ENCODE results near the gene RAD51B.

RAD51B gene

DNA sequence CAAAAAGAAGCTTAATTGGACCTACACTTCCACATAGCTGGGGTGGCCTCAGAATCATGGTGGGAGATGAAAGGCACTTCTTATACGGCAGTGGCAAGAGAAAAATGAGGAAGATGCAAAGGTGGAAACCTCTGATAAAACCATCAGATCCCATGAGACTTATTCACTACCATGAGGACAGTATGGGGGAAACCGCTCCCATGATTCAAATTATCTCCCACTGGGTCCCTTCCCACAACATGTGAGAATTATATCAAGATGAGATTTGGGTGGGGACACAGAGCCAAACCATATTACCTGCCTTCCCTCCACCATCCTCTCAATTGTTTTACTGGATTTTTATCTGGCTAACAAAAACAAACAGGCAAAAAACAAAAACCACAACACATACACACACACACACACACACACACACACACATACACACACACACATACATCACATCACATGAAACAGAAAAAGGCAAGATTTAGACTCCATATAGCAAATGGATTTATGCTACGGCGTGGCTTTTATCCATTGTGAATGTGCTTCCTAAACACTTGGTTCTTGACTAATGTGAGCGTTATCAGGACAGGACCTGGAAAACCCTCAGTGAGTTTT is 906.6 kb downstream of the RAD51B start:
- DNase-seq, result no peak

DNA sequence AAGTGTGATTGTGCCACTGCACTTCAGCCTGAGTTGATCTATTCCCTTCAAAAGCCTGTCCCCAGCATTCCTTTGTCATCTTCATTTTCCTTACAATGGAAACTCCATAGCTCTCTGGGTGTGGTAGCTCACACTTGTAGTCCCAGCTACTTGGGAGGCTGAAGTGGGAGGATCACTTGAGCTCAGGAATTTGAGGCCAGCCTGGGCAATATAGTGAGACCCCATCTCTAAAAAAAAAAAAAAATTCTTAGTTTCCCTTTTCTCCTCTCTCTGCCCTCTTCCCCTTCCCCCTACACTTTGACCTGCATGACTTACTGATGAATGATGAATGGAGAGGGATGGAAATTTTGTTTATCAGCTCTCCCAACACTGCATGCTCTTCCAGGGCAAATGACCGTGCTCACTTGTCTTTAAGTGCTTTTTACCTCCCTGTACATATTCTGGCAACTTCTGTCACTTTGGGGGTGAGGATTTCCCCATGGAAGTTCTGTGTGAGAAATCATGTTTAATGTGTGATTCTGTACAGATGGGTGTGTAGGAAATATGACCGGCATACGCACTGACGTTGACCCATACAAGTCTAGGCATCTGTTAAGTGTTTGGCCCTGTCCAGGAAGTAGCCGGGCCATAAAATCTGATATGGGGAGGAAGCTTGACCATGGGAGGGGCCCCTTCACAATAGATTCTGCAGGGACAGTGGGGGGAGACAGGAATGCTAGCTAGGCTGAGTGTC is 907.9 kb downstream of the RAD51B start:
- DNase-seq, result no peak

DNA sequence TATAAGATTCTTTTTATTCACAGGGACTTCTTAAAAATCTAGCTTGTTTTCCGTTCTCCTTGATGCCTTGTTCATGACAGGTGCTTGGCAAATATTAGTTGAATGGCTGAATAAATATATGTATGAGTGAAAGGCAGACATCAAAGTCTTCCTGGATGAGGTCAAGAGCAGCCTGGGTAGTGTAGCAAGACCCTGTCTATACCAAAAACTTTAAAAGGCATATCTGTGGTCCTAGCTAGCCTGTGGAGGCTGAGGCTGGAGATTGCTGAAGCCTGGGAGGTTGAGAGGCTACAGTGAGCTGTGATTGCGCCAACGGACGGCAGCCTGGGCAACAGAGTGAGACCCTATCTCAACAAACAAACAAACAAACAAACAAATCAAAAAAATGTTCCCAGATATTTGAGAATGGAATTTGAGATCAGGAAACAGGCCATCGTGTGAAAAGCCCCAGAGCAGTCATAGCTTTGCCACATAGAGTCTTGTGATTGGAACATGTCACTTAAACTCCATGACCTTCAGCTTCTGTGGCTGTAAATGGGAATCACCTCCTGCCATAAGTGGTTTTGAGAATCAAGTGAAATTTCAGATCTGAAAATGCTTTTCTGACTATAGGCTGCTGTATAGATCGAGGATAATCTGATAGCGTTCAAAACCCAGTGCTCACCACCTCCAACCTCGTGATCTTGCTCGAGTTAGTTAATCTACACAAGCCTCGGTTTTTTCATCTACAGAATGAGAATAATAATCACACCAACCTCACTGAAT is 908.9 kb downstream of the RAD51B start:
- no peak for DNase-seq

DNA sequence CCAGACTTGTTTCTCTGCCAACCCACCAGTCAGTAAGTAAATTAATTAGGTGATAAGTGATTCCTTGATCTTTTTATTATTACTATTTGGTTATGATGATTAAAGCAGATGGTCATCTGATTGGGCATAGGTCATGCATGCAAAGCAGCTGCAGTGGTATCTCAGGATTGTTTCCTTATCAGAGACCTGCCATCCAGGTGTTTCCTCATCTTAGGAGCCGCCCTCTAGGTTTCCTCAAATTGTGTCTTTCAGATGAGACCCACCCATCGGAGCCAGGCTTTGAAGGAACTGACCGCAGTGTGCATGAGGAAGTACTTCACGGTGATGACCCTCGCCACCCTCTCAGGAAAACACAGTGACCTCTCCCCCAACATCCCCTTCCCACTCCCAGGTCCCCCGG is 910.0 kb downstream of the RAD51B start:
- DNase-seq, result no peak

DNA sequence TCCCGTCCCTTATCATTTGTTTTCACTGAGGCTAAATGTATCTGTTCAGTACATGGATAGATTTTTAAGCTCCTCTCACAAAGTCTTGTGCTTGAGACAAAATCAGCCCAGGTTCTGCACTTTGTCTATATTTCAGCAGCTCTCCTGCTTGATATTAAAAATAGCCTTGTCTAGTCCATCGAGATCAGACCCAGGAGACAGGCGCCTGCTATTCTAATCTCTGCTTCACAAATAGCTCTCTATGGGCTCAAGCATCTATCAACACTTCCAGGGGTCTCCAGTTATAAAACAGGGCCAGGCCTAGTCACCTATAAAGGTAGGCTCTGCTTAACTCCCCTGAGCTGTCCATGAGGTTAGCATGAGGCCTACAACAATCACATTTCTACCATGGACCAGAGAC is 910.8 kb downstream of the RAD51B start:
- DNase-seq, result no peak

DNA sequence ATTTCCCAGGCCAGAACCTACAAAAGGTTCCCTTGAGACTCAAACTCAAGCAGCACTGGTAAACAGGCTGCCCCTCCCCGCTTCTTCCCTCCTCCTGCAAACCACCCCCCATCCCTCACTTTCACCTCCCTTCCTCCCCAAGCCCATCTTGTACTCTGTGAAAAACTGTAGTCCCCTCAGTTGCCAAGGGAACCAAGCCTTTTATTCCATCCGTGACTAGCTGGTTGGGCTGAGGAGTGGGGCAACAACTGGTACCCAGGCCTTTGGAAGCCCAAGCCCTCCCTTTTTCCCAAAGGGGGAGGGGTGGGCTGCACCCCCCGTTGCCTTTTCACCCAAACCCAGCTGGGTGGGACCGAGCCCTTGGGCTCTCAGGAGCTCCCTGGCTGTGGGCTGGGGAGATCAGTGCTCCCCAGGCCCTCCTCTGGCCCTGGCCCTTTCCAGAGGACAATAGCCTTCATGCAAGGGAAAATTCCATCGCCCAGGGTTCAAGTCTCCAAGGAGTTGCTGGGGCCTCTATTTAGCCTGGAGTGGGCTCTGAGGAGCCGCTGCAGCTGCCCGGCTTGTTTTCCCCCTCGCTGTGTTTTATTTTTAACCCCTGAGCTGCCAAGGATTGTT is 911.3 kb downstream of the RAD51B start:
- DNase-seq, result no peak

DNA sequence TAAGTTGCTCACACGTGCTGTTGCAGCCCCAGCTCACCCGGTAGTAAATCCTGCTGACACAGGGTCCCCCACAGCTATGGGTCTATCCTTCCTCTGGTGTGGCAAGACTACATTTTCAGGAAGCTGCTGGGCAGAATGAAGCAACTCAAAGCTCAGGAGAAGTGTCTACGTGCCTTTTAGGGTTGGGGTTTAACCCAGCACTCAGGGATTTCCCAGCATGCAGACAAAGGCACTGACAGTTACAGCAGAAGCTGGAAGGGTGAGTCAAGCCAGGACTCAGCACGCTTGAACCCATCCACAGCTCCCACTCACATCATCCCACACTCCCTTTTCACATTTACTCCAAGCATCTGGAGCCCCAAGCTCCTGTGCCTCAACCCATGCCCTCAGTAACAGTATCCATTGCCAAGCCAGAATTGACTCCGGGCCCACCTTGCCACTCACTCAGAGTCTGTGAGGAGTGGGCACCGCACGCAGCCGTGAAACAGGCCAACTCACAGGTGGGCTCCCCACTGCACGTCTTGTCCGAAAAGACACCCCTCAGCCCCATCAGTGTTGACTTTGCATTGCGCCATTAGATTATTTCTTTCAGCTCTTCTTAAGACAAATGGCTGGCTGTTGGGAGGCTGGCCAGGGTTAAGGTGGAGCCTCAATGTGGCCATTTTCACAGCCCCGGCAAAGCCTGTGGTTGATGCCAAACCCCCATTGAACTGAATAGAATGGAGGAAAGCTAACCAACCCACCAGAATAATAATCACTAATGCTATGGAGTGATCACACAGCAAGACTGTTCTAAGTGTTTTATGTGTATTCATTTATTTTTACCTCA is 913.7 kb downstream of the RAD51B start:
- no peak for DNase-seq

DNA sequence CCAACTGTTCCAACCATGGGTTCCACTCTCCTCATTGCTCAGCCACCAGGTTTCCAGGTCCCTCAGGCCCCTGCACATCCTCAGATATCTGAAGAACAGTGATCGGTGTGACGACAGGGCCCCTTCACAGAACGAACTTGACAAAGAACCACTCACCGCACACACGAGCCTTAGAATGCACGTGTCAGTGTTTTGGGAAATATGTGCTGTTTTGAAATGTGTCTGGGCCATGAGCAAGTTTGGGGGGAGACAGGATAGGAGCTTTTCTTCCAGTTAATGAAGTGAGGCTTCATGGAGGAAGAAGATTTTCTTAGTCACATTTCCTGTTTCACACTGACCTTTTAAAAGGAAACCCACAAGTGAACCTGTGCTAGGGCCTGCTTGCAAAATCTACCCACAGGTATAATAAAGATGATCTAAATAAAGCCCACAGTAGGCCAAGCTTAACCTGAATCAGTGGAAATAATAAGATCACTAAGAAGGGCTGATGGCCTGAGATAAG is 914.7 kb downstream of the RAD51B start:
- DNase-seq, result no peak

DNA sequence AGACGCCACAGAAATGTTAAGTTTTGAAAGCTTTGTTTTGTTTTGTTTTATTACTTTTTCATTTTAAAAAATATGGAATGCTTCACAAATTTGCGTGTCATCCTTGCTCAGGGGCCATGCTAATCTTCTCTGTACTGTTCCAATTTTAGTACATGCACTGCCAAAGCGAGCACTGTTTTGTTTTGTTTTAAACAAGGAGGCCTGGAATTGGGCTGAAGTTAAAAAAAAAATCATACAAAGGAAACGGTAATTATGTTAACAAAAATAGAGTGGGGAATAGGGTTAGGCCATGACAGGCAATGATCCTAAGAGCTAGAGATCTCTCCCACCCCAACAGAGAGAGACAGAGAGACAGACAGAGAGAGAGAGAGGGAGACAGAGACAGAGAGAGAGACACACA is 916.3 kb downstream of the RAD51B start:
- DNase-seq, result no peak

DNA sequence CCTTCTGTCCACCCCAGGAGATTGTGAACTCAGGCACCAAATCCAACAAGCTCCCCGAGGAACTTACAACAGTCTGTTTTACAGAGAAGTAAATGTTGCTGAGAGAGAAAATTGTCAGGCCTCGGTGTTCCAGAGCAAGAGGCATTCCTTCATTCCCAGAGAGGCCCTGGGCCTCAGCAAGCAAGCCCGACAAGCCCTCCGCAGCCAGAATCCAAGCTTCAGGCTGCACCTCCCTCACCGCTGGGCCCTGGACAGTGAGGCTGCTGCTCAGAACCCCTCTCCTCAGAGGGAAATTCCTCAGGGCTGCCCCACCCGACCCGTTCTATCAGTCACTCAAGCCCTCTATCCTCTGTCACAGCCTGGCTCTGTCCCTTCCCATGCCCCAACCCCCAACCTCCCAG is 916.9 kb downstream of the RAD51B start:
- no peak for DNase-seq

DNA sequence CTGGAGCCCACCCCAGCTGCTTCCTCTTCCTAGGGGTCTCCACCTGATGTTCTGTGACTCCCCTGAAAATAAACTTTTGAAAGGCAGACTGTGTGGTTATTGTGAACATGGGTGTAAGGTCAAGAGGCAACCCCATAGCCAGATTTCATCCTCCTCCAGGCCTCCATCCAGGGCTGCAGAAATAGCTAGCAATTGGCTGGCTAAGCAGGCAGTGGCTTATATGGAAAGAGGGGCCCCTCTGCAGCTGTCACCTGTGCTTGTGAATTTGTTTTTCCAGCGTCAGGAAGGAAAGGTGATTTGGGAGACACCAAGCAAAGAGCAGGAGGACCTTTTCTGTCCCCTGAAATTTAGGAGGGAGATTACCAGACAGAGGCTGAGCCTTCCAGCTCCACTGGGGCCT is 917.5 kb downstream of the RAD51B start:
- DNase-seq, result no peak

DNA sequence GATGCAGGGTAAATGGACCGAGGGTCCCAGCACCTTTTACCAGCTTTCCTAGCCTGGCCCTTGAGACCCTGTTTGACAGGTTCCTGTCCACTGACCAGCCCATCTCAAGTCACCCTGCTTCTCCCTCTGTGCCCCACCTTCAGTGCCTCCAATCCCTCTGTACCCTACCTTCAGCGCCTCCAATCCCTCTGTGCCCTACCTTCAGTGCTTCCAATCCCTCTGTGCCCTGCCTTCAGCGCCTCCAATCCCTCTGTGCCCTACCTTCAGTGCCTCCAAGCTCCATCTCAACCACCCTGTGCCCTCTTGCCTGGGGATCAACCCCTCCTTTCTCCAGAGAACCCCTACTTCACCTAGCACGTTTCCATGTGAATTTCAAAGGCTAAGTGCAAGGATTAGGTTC is 919.0 kb downstream of the RAD51B start:
- DNase-seq, result no peak

DNA sequence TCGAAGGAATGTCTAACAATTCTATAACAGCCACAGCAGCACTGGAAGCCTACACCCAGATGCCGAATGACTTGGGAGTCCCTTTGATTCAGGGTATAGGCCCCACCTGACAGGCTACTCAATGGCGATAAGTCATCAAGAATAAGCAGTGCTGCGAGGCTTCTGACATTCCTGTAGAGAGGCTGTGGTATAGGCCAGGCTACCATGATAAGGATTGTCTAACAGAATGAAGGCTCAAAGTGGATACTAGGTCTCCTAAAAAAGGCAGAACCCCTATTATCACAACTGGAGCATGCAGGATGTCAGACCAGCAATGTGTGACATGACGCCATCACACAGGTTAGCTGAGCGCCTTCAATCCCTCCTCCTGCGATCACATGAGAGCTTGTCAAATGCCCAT is 920.1 kb downstream of the RAD51B start:
- DNase-seq, result no peak

DNA sequence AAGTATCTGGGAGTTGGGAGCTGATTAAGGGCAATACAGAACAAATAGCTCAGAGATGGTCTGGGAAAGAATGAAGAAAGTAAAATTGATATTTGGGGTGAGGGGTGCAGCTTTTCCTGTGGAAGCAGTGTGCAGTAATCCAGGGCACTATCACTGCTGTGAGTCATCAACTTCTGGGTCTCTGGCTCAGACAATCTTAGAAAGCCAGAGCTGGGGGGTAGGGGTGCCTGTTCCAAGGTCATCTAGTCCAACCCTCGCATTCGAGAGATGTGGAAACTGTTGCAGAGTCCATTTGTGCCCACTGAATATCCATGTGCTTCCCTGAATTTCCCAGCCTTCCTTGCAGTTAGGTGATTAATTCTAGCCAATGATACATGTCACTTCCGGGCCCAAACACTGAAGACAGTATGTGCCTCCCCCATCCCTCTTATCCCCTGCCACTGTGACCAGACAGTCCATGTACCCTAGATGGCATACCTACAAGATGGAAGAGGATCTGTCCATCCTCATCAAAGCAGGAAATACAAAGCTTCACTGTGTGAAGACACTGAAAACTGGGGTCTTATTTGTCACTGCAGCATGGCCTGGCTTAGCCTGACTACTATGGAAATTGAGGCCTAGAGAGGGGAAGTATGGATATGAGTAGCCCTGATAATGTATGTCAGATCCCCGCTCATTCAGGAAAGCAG is 921.4 kb downstream of the RAD51B start:
- DNase-seq, result no peak

DNA sequence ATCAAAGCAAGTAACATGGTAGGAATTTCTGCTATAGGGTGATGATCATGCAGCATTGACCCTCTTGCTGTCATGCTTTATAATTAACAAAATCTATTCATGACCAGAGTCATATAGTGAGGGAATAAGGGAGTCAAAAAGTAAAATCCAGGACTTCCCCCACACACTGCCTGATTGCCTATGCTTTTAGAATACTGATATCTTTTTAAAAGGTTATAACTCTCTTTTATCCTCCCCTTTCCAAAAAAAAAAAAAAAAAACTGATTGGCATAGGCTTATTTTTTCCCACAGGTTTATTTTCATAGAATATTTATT is 921.9 kb downstream of the RAD51B start:
- DNase-seq, result no peak

DNA sequence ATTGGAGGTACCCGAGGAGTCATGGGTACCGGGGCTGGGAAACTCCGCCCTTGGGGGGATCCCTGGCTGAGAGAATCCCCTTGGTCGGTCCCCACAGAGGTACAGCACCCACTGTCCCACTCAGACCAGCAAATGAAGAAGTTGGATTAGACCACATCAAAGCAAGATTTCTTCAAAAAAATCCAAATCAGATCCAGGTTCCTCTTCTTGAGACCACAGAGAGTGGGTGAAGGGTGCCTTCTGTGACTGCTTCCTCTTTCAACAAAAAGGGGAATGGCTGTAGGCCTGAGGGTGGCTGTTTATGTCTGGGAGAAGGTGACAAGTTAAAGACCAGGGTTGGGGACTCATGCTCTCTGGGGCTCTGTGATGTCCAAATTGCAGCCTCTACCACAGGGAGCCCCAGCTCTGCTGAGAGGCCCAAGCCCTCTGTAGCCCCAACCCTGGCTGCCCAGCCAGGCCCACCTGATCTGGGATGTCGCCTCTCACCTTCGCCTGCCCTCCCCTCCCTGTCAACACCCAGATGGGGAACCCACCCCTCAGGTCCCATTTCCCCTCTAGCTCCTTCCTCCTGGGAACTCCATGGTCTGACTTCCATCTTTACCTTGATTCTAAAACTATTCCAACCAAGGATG is 922.4 kb downstream of the RAD51B start:
- DNase-seq, result no peak

DNA sequence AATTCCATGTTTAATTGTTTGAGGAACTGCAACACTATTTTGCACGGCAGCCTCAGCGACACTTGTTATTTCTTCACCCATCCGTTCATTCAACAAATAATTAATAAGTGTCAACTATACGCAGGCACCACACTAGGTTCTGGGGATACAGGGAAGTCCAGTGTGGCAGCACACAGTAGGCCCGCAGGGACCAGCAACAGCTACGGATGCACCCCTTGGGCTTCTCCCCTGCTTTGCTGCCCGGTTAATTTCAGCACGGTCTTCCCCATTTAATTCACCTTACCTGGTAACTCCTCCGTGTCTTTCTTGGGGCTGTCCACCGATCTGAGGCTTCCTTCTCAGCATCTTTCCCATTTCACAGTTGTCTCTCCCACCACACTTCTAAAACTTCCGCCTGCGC is 925.0 kb downstream of the RAD51B start:
- no peak for DNase-seq

DNA sequence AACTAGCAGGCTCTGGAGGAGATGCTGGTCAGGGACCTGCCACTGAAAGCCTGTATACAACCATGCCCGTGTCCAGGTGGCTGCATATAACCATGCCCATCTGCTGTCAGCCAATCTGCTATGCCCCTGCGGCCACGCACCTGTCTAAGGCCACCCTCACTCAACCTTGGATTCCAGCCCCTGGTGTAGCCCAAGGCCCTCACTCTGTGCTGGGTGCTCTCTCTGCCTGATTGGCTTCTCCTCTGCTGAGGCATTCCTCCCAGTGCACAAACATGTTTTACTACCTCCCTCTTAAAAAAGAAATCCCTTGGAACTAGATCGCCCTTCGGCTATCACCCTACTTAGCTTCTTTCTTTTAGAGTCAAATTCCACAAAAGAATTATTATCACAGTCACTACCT is 927.8 kb downstream of the RAD51B start:
- no peak for DNase-seq

DNA sequence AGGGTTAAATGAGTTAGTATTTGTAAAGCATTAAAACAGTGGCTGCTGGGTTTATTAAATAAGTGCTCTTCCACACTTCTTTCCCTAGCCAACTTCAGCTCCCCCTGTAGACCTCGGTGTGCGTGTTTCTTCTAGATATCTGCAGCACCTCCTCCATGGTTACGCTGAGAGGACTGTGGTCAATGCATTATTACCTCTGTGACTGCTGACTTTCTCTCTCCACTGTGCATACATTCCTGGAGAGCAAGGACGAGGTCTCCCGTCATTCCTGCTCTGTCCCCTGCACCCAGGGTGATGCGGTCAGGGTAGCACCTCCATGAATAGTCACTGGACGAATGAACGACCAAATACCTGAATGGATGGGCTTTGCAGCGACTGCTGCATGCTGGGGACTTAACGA is 928.7 kb downstream of the RAD51B start:
- DNase-seq, result no peak

DNA sequence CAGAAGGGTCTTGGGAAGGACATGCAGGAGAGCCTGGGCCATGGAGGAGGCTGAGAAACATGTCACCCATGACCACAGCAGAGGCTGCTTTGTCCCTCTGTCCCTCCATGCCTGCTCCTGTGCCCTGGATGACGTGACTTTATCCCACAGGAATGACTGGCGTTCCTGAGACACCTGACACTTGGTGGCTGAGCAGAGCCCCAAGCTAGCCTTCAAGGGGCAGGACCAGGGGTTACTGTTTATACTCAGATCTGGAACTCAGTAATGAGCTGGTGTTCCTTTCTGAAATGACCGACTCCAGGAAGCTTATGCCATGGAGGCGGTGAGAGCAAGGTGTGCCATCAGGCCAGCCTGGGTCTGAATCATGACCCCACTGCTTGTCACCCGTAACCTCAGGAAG is 929.1 kb downstream of the RAD51B start:
- no peak for DNase-seq
